ENCODE data around the gene ISM1. TPM values are rescaled to one million over a fixed set of nuclear protein-coding genes. Genes with fewer than 3 reads are reported as not detected.

Gene ISM1
- total and polyA plus RNA-seq, 2 of the 13 experiments (the other 11 are each of a cell fraction or from before 2014, with no cell fraction given) = 0.40 to 1.4 TPM

DNA sequence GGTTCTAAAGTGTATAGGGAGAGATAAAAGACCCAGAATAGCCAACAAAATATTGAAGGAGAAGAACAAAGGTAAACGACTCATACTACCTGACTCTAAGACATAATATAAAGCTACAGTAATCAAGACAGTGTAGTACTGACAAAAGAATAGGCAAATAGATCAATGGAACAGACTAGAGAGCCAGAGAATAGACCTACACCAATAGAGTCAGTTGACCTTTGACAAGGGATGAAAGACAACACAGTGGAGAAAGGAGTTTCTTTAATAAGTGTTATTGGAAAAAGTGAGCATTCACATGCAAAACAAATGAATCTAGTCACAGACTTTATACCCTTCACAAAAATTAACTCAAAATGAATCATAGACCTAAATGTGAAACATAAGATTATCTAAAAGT is 96.4 kb downstream of the ISM1 start:
- DNase-seq (ENCODE audit: low spot score) (no peak), FAIRE-seq (no peak), ATAC-seq (no peak)
- CTCF ChIA-PET (ENCODE audit: low intra/inter-chr PET ratio, low total read pairs) = no interaction called here
- no peaks in the 10 kb centered on the region for H3K36me3 ChIP-seq (replicated peaks in 1 of 2; ENCODE audit: control insufficient read depth in 1 of 2, insufficient read depth in 2 of 2, low read length in 2 of 2)
- TF ChIP-seq ZEB1 (IDR thresholded peaks at IDR 0.05; ENCODE audit: insufficient replicate concordance, low read depth) = no peak
- TF ChIP-seq XRCC5 (optimal IDR thresholded peaks at IDR 0.05; ENCODE audit: low read length) = no peak
- no peak for TF ChIP-seq STAG1 (CRISPR knock-in tag; IDR thresholded peaks at IDR 0.05)
- no peak for TF ChIP-seq UBTF (CRISPR knock-in tag; IDR thresholded peaks at IDR 0.05)
- TF ChIP-seq ZNF672 (CRISPR knock-in tag; IDR thresholded peaks at IDR 0.05) = no peak
- TF ChIP-seq MAFG (CRISPR knock-in tag; IDR thresholded peaks at IDR 0.05) = no peak
- TF ChIP-seq, protein P1, sequence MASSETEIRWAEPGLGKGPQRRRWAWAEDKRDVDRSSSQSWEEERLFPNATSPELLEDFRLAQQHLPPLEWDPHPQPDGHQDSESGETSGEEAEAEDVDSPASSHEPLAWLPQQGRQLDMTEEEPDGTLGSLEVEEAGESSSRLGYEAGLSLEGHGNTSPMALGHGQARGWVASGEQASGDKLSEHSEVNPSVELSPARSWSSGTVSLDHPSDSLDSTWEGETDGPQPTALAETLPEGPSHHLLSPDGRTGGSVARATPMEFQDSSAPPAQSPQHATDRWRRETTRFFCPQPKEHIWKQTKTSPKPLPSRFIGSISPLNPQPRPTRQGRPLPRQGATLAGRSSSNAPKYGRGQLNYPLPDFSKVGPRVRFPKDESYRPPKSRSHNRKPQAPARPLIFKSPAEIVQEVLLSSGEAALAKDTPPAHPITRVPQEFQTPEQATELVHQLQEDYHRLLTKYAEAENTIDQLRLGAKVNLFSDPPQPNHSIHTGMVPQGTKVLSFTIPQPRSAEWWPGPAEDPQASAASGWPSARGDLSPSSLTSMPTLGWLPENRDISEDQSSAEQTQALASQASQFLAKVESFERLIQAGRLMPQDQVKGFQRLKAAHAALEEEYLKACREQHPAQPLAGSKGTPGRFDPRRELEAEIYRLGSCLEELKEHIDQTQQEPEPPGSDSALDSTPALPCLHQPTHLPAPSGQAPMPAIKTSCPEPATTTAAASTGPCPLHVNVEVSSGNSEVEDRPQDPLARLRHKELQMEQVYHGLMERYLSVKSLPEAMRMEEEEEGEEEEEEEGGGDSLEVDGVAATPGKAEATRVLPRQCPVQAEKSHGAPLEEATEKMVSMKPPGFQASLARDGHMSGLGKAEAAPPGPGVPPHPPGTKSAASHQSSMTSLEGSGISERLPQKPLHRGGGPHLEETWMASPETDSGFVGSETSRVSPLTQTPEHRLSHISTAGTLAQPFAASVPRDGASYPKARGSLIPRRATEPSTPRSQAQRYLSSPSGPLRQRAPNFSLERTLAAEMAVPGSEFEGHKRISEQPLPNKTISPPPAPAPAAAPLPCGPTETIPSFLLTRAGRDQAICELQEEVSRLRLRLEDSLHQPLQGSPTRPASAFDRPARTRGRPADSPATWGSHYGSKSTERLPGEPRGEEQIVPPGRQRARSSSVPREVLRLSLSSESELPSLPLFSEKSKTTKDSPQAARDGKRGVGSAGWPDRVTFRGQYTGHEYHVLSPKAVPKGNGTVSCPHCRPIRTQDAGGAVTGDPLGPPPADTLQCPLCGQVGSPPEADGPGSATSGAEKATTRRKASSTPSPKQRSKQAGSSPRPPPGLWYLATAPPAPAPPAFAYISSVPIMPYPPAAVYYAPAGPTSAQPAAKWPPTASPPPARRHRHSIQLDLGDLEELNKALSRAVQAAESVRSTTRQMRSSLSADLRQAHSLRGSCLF (CRISPR knock-in tag; IDR thresholded peaks at IDR 0.05; ENCODE audit: borderline replicate concordance) = no peak
- no peak for TF ChIP-seq MED8 (CRISPR knock-in tag; IDR thresholded peaks at IDR 0.05; ENCODE audit: insufficient replicate concordance)
- no peak for TF ChIP-seq ZSCAN30 (CRISPR knock-in tag; IDR thresholded peaks at IDR 0.05)
- TF ChIP-seq REL (CRISPR knock-in tag; conservative IDR thresholded peaks at IDR 0.05) = no peak
- TF ChIP-seq ZNF343 (CRISPR knock-in tag; IDR thresholded peaks at IDR 0.05) = no peak
- TF ChIP-seq AHR (CRISPR knock-in tag; IDR thresholded peaks at IDR 0.05) = no peak
- TF ChIP-seq HHEX (CRISPR knock-in tag; IDR thresholded peaks at IDR 0.05) = no peak
- no peak for TF ChIP-seq RELA (CRISPR knock-in tag; IDR thresholded peaks at IDR 0.05)
- no peak for TF ChIP-seq ZNF569 (CRISPR knock-in tag; IDR thresholded peaks at IDR 0.05; ENCODE audit: borderline replicate concordance)
- TF ChIP-seq SP5 (CRISPR knock-in tag; IDR thresholded peaks at IDR 0.05; ENCODE audit: borderline replicate concordance, low read depth) = no peak
- TF ChIP-seq PHF5A (CRISPR knock-in tag; IDR thresholded peaks at IDR 0.05; ENCODE audit: low read depth, unreplicated experiment) = no peak
- in situ Hi-C loops (cut with HindIII; ENCODE audit: extremely low pct_ligation_motif_present, low pct_unique_long_range_greater_than_20kb) (no loop called here), intact Hi-C loops (cut with micrococcal nuclease; ENCODE audit: unreplicated experiment) (no loop called here)
- POLR2A ChIA-PET = no interaction called here
- BruUV-seq (replicated peaks) = no TSS peak
- H3K27me3 ChIP-seq (ENCODE audit: control insufficient read depth in 1 of 2, insufficient read depth in 2 of 2, low read length in 2 of 2) = no peaks in the 10 kb centered on the region
- no peak overlapping the region for H3K27ac ChIP-seq (ENCODE audit: extremely low read length, insufficient read depth, low read length)
- peaks cover 15% of the 10 kb centered on the region for H3K9me3 ChIP-seq (ENCODE audit: low read length)
- H3K4me3 ChIP-seq (replicated peaks in 1 of 3; ENCODE audit: insufficient read depth in 1 of 3, low read depth in 2 of 3, low read length in 3 of 3) = no peak overlapping the region
- no peak overlapping the region for H3K9ac ChIP-seq (ENCODE audit: insufficient read depth, low read depth, low read length)
- 15% methylated on average over 1 of the region's 1 CpG for WGBS (ENCODE audit: low lambda C conversion rate)
- no peak overlapping the region for H3K4me2 ChIP-seq (ENCODE audit: low read depth, low read length)
- H3K79me2 ChIP-seq (ENCODE audit: insufficient read depth, low read length) = no peaks in the 10 kb centered on the region
- no peaks in the 10 kb centered on the region for H4K20me1 ChIP-seq (ENCODE audit: insufficient read depth, low read length)
- H2AFZ ChIP-seq (ENCODE audit: low read length) = no peak overlapping the region
- peaks cover 24% of the 10 kb centered on the region for H3K4me1 ChIP-seq (ENCODE audit: insufficient read depth, low read length)

Measured in HepG2 (cell line).